Testis (tissue), 2 donors: ENCODE data around the gene PSMB4.

ENCODE experiments used
- CTCF ChIP-seq, 3 experiments: fragments of 450-650 bp in 2 of 3; fragments of 200-600 bp in 1 of 3; sonication (generic) in 1 of 3; IDR thresholded peaks; one replicate each; pipeline ENCODE4 v1.5.1; 2016 to 2019; ENCODE audit warnings: antibody characterized with exemption in 3 of 3, mild to moderate bottlenecking in 2 of 3, moderate library complexity in 1 of 3
- POLR2A ChIP-seq: fragments of 450-650 bp; IDR thresholded peaks from one replicate; pipeline ENCODE4 v1.6.1; 2017; ENCODE audit warnings: antibody characterized with exemption, mild to moderate bottlenecking, moderate library complexity

DNA sequence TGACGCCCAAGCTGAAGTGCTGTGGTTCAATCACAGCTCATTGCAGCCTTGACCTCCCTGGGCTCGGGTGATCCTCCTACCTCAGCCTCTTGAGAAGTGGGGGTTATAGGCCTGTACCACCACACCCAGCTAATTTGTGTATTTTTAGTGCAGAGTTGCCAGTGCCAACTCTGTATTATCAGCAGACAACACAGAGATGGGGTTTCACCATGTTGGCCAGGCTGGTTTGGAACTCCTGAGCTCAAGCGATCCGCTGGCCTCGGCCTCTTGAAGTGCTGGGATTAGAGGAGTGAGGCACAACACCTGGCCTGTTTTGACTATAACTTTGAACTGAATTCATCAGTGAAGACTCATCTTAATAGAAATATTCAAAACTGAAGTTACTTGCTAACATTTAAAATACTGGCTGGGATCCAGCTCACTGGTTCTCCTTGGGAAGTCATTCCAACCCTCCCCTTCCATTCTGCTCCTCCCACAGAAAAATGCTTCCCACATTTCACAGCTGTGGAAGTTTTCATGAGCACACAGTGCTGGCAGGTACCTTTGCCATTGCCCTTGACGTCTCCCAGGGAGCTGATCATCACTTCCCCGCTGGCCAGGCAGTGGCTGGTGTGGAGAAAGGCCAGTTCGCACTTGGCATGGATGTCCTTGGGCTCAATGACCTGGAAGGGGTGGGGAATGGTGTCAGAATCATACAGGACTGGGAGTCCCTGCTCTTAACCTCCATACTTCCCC lies 31.5 kb upstream of the PSMB4 start:
- TF ChIP-seq CTCF (IDR thresholded peaks at IDR 0.05) = no peak
- TF ChIP-seq POLR2A = no peak
